ENCODE measurements around the gene STRBP. TPM values are rescaled to one million over a fixed set of nuclear protein-coding genes. Genes with fewer than 3 reads are reported as not detected.

Gene STRBP
- total and polyA plus RNA-seq, 12 donors = 4.2 to 12.4 (median 8.1) TPM

GRCh38 chr9:123232332-123232731 lies 36.1 kb downstream of the STRBP start:
- Histone ChIP-seq H3K4me3 (no peak overlapping the region), H3K9me3 (replicated peaks in 1 of 3) (no peaks in the 10 kb centered on the region), H3K27ac (no peak overlapping the region), H3K27me3 (no peaks in the 10 kb centered on the region), H3K4me1 (replicated peaks in 1 of 2) (no peaks in the 10 kb centered on the region), H3K36me3 (replicated peaks in 1 of 2) (no peaks in the 10 kb centered on the region)
- DNase-seq = no peak
- 91 to 96% (median 93%) methylated on average over 3 of the region's 3 CpGs for WGBS, 4 donors
- TF ChIP-seq CTCF (IDR thresholded peaks at IDR 0.05) = no peak
- intact Hi-C loops (cut with DNase I) = no loop called here

- H3K27ac ChIP-seq = no peak overlapping the region
- H3K9me3 ChIP-seq (replicated peaks in 1 of 3) = no peaks in the 10 kb centered on the region
- no peaks in the 10 kb centered on the region for H3K36me3 ChIP-seq (replicated peaks in 1 of 2)
- DNase-seq = no peak
- TF ChIP-seq POLR2A (IDR thresholded peaks at IDR 0.05) (no peak), CTCF (IDR thresholded peaks at IDR 0.05) (no peak)
- no peaks in the 10 kb centered on the region for H3K4me1 ChIP-seq (replicated peaks in 1 of 2)
- no peaks in the 10 kb centered on the region for H3K27me3 ChIP-seq
- intact Hi-C loops (cut with DNase I) = no loop called here
- 92 to 98% (median 95%) methylated on average over 1 of the region's 1 CpG for WGBS, 4 donors
- H3K4me3 ChIP-seq = no peak overlapping the region
These were observed 37.0 kb downstream of the STRBP start for GRCh38 chr9:123231421-123231820.

GRCh38 chr9:123228967-123229366 lies 39.4 kb downstream of the STRBP start:
- no peak for DNase-seq
- 91 to 93% (median 92%) methylated on average over 4 of the region's 4 CpGs for WGBS, 4 donors
- TF ChIP-seq POLR2A (IDR thresholded peaks at IDR 0.05) (no peak), CTCF (IDR thresholded peaks at IDR 0.05) (no peak)
- no peak overlapping the region for H3K4me3 ChIP-seq
- H3K27me3 ChIP-seq = no peaks in the 10 kb centered on the region
- no peaks in the 10 kb centered on the region for H3K36me3 ChIP-seq (replicated peaks in 1 of 2)
- no peaks in the 10 kb centered on the region for H3K9me3 ChIP-seq (replicated peaks in 1 of 3)
- no peaks in the 10 kb centered on the region for H3K4me1 ChIP-seq (replicated peaks in 1 of 2)
- intact Hi-C loops (cut with DNase I) = loop anchor here in 1 of 2 donors (10.0 kb wide), 1 partner anchor 144 kb away; no protein-coding TSS in a partner anchor
- no peak overlapping the region for H3K27ac ChIP-seq

- WGBS, 4 donors = 82 to 87% (median 85%) methylated on average over 4 of the region's 4 CpGs
- Histone ChIP-seq H3K9me3 (replicated peaks in 1 of 3) (peaks cover 0 to 3% (median 0%) of the 10 kb centered on the region in 3 donors), H3K27me3 (no peaks in the 10 kb centered on the region), H3K4me3 (no peak overlapping the region), H3K36me3 (replicated peaks in 1 of 2) (no peaks in the 10 kb centered on the region), H3K4me1 (replicated peaks in 1 of 2) (no peaks in the 10 kb centered on the region), H3K27ac (no peak overlapping the region)
- intact Hi-C loops (cut with DNase I) = loop anchor here in 1 of 2 donors (10.0 kb wide), 1 partner anchor 141 kb away; no protein-coding TSS in a partner anchor
- TF ChIP-seq CTCF (IDR thresholded peaks at IDR 0.05) (no peak), POLR2A (IDR thresholded peaks at IDR 0.05) (no peak)
- no peak for DNase-seq
These were observed 42.4 kb downstream of the STRBP start for GRCh38 chr9:123225995-123226394.
